Lung (tissue), 12 donors: ENCODE measurements around the gene BLOC1S6. TPM values are rescaled to one million over a fixed set of nuclear protein-coding genes. Genes with fewer than 3 reads are reported as not detected.

Source experiments
- ATAC-seq: fragments of 200-7000 bp; cut with Tn5 transposase; one replicate; pipeline ENCODE4 v1.9.1; 2020; ENCODE audit warnings: moderate number of reproducible peaks; ENCODE audit not compliant: insufficient read depth, low FRiP score
- DNase-seq, 3 donors: peaks; one replicate each; pipeline ENCODE4 v3.0.0-alpha.2; 2013 to 2017
- H3K27ac ChIP-seq, 2 donors: one replicate each; pipeline ENCODE4 v1.5.1; 2013; ENCODE audit warnings: mild to moderate bottlenecking in 2 of 2, moderate library complexity in 2 of 2, control low read depth in 1 of 2, inconsistent platforms in 1 of 2, low read depth in 1 of 2, low read length in 1 of 2
- H3K27me3 ChIP-seq, 3 donors: one replicate each; pipeline ENCODE4 v1.5.1; 2013; ENCODE audit warnings: low read length in 2 of 3; ENCODE audit not compliant: control insufficient read depth in 3 of 3, insufficient read depth in 3 of 3
- H3K36me3 ChIP-seq, 4 donors: one replicate each; pipeline ENCODE4 v1.5.1; 2013; ENCODE audit warnings: low read length in 4 of 4, mild to moderate bottlenecking in 1 of 4, moderate library complexity in 1 of 4; ENCODE audit not compliant: control insufficient read depth in 4 of 4, insufficient read depth in 4 of 4
- H3K4me1 ChIP-seq, 5 donors: one replicate each; pipeline ENCODE4 v1.5.1; 2013; ENCODE audit warnings: low read length in 5 of 5, mild to moderate bottlenecking in 2 of 5, moderate library complexity in 1 of 5; ENCODE audit not compliant: control insufficient read depth in 5 of 5, insufficient read depth in 5 of 5
- H3K4me3 ChIP-seq: one replicate; pipeline ENCODE4 v1.5.1; 2013; ENCODE audit warnings: mild to moderate bottlenecking, control low read depth, moderate library complexity
- H3K9ac ChIP-seq, 2 donors: one replicate each; pipeline ENCODE4 v1.5.1; 2013; ENCODE audit warnings: low read length in 2 of 2, control low read depth in 1 of 2; ENCODE audit not compliant: insufficient read depth in 1 of 2
- H3K9me3 ChIP-seq, 4 donors: one replicate each; pipeline ENCODE4 v1.5.1; 2013; ENCODE audit warnings: low read length in 3 of 4, mild to moderate bottlenecking in 1 of 4, moderate library complexity in 1 of 4; ENCODE audit not compliant: control insufficient read depth in 4 of 4, insufficient read depth in 3 of 4
- WGBS, 2 donors: extraction: QIAGEN DNeasy Blood & Tissue Kit; methylation state at CpG; one replicate each; pipeline ENCODE4 v1.1.7; 2013; 5-methylcytosine and 5-hydroxymethylcytosine counted together
- polyA plus RNA-seq, 2 donors: library from polyadenylated mRNA; stranded (reverse); fragments of 200-250 nt; gene quantifications; one replicate each; pipeline ENCODE4 v1.2.1, GENCODE V29; 2013
- total RNA-seq, 2 donors: library from RNA; depleted of rRNA in 1 of 2; stranded (reverse); fragments of >200 nt in 1 of 2; gene quantifications; one replicate each; pipeline ENCODE4 v1.2.1, GENCODE V29; 2014 to 2021
- TF ChIP-seq, protein P1 (sequence below): IDR thresholded peaks from 2 replicates; pipeline ENCODE4 v1.5.1; 2012; ENCODE audit warnings: mild to moderate bottlenecking; ENCODE audit errors: control extremely low read depth, extremely low read depth
- donor health status: control.
- donor health status: control.
- donor health status: Bipolar disorder and iron deficiency.
- donor health status: healthy.
- donor health status: DM: yes; HTN: yes; CAD: no.

The BLOC1S6 gene
- total and polyA plus RNA-seq, 4 donors: 15.2 to 56.5 (median 30.3) TPM

DNA sequence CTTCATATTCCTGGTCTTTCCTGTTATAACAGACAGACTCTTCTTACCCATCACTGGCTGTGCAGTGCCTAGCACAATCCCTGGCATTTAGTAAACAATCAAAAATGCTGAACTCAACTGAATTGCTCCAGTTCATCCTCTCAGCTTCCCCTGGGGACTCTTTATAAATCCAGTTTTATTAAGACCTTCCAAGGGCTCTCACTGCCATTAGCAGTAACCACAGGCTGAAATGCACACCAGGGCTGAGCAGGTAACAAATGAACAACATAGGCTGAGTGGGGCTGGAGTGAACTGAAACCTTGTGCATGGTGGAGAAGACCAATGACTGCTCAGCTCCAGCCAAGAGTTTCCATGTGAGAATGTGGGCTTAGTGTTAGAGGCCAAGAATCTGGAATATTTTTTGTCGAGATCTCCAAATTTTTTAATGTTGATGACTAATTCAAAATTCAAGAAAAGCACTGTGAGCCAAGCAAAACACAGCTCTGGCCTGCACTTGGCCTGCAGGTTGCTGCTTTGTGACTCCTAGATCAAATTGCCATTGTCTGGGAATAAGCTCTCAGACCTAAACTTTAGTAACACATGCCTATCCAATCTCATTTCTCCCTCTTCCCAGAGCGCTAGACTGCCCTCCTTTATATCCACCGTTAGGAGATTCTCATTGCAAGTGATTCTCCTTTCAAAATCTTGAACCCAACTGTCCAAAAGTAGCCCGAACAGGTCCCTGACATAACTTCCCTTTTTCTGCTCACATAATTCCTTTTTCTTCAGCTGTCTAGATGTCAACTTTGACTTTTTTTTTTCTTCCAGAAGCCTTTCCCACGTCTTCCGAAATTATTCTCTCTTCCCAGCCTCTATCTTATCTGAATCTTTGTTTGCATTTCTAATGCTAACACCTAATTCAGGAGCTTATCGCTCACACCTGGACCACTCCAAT lies 55.1 kb downstream of the BLOC1S6 start:
- peak overlapping the region; percentile 43 to 89 for H3K27ac ChIP-seq
- H3K9ac ChIP-seq: no peak overlapping the region
- no peaks in the 10 kb centered on the region for H3K36me3 ChIP-seq
- no peak for ATAC-seq
- 47 to 51% methylated on average over 7 of the region's 7 CpGs for WGBS, 2 donors
- no peak for DNase-seq
- no peaks in the 10 kb centered on the region for H3K27me3 ChIP-seq
- TF ChIP-seq, protein P1, sequence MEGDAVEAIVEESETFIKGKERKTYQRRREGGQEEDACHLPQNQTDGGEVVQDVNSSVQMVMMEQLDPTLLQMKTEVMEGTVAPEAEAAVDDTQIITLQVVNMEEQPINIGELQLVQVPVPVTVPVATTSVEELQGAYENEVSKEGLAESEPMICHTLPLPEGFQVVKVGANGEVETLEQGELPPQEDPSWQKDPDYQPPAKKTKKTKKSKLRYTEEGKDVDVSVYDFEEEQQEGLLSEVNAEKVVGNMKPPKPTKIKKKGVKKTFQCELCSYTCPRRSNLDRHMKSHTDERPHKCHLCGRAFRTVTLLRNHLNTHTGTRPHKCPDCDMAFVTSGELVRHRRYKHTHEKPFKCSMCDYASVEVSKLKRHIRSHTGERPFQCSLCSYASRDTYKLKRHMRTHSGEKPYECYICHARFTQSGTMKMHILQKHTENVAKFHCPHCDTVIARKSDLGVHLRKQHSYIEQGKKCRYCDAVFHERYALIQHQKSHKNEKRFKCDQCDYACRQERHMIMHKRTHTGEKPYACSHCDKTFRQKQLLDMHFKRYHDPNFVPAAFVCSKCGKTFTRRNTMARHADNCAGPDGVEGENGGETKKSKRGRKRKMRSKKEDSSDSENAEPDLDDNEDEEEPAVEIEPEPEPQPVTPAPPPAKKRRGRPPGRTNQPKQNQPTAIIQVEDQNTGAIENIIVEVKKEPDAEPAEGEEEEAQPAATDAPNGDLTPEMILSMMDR: no peak
- no peak overlapping the region for H3K4me3 ChIP-seq
- no peaks in the 10 kb centered on the region for H3K9me3 ChIP-seq
- H3K4me1 ChIP-seq: peaks cover 2 to 17% (median 6%) of the 10 kb centered on the region in 5 donors

DNA sequence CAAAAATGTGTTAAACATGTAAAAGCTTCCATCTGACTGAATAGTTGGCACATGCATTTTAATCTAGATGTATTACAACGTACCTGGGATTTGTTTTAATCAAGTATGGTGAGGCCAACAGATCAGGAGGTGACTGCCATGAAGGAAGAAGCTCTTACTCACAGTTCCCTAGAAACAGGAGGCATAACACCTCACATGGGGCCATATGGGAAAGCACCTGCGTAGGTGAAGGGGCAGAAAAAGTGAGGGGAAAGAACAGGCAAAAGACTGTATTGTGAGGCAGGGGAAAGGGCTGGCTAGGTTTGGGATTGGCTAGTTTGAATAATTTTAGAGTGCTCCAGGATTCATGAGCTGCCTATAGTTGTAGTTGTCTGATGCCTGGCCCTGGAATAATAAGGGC lies 57.3 kb downstream of the BLOC1S6 start:
- Histone ChIP-seq H3K36me3 (no peaks in the 10 kb centered on the region), H3K9ac (no peak overlapping the region), H3K27me3 (no peaks in the 10 kb centered on the region), H3K4me1 (peaks cover 0 to 15% (median 4%) of the 10 kb centered on the region in 5 donors), H3K4me3 (no peak overlapping the region), H3K27ac (peak overlapping the region in 1 of 2 donors; percentile 40), H3K9me3 (no peaks in the 10 kb centered on the region)
- ATAC-seq (no peak), DNase-seq (no peak)
- TF ChIP-seq, protein P1: no peak
- WGBS, 2 donors: 67 to 93% methylated on average over 2 of the region's 2 CpGs

DNA sequence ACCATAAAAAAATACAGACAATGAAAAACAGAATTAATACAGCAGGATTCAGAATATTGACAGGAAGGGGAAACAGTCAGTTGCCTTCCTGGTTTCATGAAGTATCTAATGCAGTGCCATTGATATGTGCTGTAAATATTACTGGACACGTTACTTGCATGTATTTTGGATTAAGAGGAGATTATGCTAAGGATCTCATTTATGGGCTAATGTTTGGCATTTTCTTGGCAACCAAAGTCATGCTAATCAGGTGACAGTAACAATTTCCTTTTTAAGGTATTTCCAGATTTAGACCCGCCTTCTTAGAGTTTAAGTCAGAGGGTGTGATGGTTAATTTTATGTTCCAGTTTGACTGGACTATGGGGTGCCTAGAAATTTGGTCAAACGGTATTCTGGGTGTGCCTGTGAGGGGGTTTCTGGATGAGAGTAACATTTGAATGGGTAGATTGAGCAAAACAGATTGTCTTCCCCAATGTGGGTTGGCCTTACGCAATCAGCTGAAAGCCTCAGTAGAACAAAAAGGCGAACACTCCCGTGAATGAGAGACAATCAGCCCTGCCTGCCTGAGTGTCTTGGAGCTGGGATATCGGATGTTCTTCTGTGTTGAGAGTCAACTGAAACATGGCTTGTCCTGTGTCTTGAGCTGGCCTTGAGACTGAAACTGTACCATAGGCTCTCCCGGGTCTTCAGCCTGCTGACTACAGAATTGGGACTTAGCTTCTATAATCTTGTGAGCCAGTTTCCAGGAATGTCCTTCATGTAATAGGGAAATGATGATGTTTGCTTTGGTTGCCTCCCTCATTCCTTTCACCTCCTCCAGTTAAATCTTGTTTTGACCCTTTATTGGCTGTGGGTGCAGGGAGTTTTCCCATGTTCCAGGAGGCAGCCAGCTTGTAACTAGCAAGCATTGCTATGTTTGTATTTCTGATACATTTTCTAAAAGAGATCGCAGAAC lies 58.1 kb downstream of the BLOC1S6 start:
- WGBS, 2 donors: 39 to 51% methylated on average over 9 of the region's 9 CpGs
- no peaks in the 10 kb centered on the region for H3K9me3 ChIP-seq
- no peak overlapping the region for H3K4me3 ChIP-seq
- peak overlapping the region in 1 of 2 donors; percentile 77 for H3K27ac ChIP-seq
- no peaks in the 10 kb centered on the region for H3K27me3 ChIP-seq
- H3K9ac ChIP-seq: no peak overlapping the region
- ATAC-seq: peak; percentile 29
- no peaks in the 10 kb centered on the region for H3K36me3 ChIP-seq
- TF ChIP-seq, protein P1: no peak
- DNase-seq: no peak
- H3K4me1 ChIP-seq: peaks cover 0 to 19% (median 4%) of the 10 kb centered on the region in 5 donors
